Vagina (tissue), 2 donors: ENCODE data around the gene ANO6. TPM values are rescaled to one million over a fixed set of nuclear protein-coding genes. Genes with fewer than 3 reads are reported as not detected.

ENCODE experiments used
- DNase-seq, 2 donors: peaks; one replicate each; pipeline ENCODE4 v3.0.0-alpha.2; 2017; ENCODE audit errors: extremely low spot score in 2 of 2
- H3K27ac ChIP-seq: fragments of 200-600 bp; sonication (generic); one replicate; pipeline ENCODE4 v1.5.1; 2019
- H3K27me3 ChIP-seq: fragments of 200-600 bp; sonication (generic); one replicate; pipeline ENCODE4 v1.5.1; 2019
- H3K36me3 ChIP-seq, 2 donors: fragments of 200-600 bp; sonication (generic); one replicate each; pipeline ENCODE4 v1.5.1; 2017 to 2019
- H3K4me1 ChIP-seq: fragments of 200-600 bp; sonication (generic); one replicate; pipeline ENCODE4 v1.5.1; 2019
- H3K4me3 ChIP-seq, 2 donors: fragments of 200-600 bp; sonication (generic); 1 replicate in 1 of 2; 2 replicates in 1 of 2; pipeline ENCODE4 v1.5.1; 2016 to 2019
- H3K9me3 ChIP-seq: fragments of 200-600 bp; sonication (generic); one replicate; pipeline ENCODE4 v1.5.1; 2019
- POLR2A ChIP-seq, 2 donors: fragments of 450-650 bp; IDR thresholded peaks; one replicate each; pipeline ENCODE4 v1.6.1; 2017; ENCODE audit warnings: antibody characterized with exemption in 2 of 2, mild to moderate bottlenecking in 2 of 2, moderate library complexity in 2 of 2
- POLR2AphosphoS5 ChIP-seq, 2 donors: sonication (generic); formaldehyde crosslinking; IDR thresholded peaks; one replicate each; pipeline ENCODE4 v1.9.0; 2017; ENCODE audit warnings: antibody characterized with exemption in 2 of 2, mild to moderate bottlenecking in 2 of 2, low read depth in 1 of 2; ENCODE audit not compliant: insufficient read depth in 1 of 2
- intact Hi-C: fragments of 100-400 bp; cut with DNase I; formaldehyde crosslinking; loops from one replicate; pipeline ENCODE4 v1.15.1; 2023
- total RNA-seq: library from RNA; depleted of rRNA; stranded (reverse); fragments of >200 nt; gene quantifications from one replicate; pipeline ENCODE4 v1.2.3, GENCODE V29; 2016
- TF ChIP-seq, protein P1 (sequence below), 3 experiments: fragments of 450-650 bp in 2 of 3; fragments of 200-600 bp in 1 of 3; sonication (generic) in 1 of 3; IDR thresholded peaks; one replicate each; pipeline ENCODE4 v1.5.1; 2017 to 2019; ENCODE audit warnings: antibody characterized with exemption in 3 of 3, mild to moderate bottlenecking in 2 of 3, moderate library complexity in 2 of 3

Gene ANO6
- total RNA-seq, 1 donor from 2014 or later = 48.4 TPM

- Histone ChIP-seq H3K27ac (no peak overlapping the region), H3K9me3 (no peaks in the 10 kb centered on the region), H3K4me3 (no peak overlapping the region), H3K4me1 (no peaks in the 10 kb centered on the region), H3K27me3 (no peaks in the 10 kb centered on the region), H3K36me3 (peaks cover 0 to 6% of the 10 kb centered on the region in 2 donors)
- TF ChIP-seq POLR2AphosphoS5 (IDR thresholded peaks at IDR 0.05; ENCODE audit: insufficient read depth in 1 of 2, low read depth in 1 of 2) (no peak), POLR2A (IDR thresholded peaks at IDR 0.05) (no peak)
- TF ChIP-seq, protein P1, sequence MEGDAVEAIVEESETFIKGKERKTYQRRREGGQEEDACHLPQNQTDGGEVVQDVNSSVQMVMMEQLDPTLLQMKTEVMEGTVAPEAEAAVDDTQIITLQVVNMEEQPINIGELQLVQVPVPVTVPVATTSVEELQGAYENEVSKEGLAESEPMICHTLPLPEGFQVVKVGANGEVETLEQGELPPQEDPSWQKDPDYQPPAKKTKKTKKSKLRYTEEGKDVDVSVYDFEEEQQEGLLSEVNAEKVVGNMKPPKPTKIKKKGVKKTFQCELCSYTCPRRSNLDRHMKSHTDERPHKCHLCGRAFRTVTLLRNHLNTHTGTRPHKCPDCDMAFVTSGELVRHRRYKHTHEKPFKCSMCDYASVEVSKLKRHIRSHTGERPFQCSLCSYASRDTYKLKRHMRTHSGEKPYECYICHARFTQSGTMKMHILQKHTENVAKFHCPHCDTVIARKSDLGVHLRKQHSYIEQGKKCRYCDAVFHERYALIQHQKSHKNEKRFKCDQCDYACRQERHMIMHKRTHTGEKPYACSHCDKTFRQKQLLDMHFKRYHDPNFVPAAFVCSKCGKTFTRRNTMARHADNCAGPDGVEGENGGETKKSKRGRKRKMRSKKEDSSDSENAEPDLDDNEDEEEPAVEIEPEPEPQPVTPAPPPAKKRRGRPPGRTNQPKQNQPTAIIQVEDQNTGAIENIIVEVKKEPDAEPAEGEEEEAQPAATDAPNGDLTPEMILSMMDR (IDR thresholded peaks at IDR 0.05) = no peak
- intact Hi-C loops = loop anchor here (5.0 kb wide), 1 partner anchor 1132 kb away; no protein-coding TSS in a partner anchor
- DNase-seq = no peak
Observed at GRCh38 chr12:45329702-45330101, 113.8 kb downstream of the ANO6 start.

DNA sequence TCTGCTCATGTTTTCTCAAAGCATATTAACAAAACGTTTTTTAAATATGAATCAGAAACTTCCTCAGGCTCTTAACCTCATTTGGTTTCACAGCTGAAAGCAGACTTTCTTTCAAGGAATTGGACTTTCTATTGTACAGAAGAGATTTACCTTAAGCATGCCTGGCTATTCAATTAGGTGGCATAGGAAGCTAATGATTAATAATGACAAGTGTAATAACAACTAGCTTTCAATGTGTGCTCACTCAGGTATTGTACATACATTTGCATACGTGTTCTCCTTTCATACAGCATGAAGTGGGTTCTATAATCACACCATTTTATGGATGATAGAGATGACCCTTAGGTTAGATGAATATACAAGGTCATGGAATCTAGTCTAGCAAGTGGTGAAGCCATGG is 115.7 kb downstream of the ANO6 start:
- no peak overlapping the region for H3K27ac ChIP-seq
- TF ChIP-seq, protein P1 (IDR thresholded peaks at IDR 0.05) = no peak
- no peak for TF ChIP-seq POLR2A (IDR thresholded peaks at IDR 0.05)
- TF ChIP-seq POLR2AphosphoS5 (IDR thresholded peaks at IDR 0.05; ENCODE audit: insufficient read depth in 1 of 2, low read depth in 1 of 2) = no peak
- DNase-seq = no peak
- no peaks in the 10 kb centered on the region for H3K9me3 ChIP-seq
- H3K4me3 ChIP-seq = no peak overlapping the region
- intact Hi-C loops = no loop called here
- no peaks in the 10 kb centered on the region for H3K27me3 ChIP-seq
- H3K4me1 ChIP-seq = no peaks in the 10 kb centered on the region
- H3K36me3 ChIP-seq = peaks cover 0 to 6% of the 10 kb centered on the region in 2 donors

DNA sequence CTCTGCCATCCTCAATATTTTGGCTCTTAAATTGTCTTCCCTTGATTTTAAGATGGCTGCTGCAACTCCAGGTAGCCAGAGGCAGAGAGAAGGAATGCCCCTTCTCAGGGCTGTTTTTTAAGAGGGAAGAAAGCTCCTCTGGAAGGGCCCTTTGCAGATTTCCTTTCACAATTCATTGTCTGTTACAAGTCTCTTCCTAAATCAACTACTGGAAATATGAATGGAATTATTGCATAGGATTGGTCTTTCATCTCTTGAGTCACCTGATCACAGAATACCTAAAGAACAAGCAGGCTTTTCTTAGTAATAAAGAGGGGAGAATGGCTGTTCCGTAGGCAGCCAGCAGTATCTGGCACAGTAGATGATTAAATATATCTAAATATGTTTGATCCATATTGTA is 118.5 kb downstream of the ANO6 start:
- Histone ChIP-seq H3K9me3 (no peaks in the 10 kb centered on the region), H3K27me3 (no peaks in the 10 kb centered on the region), H3K4me3 (no peak overlapping the region), H3K4me1 (peaks cover 14% of the 10 kb centered on the region), H3K36me3 (peaks cover 0 to 6% of the 10 kb centered on the region in 2 donors), H3K27ac (no peak overlapping the region)
- TF ChIP-seq, protein P1 (IDR thresholded peaks at IDR 0.05) = no peak
- no peak for TF ChIP-seq POLR2A (IDR thresholded peaks at IDR 0.05)
- intact Hi-C loops = no loop called here
- DNase-seq = no peak

DNA sequence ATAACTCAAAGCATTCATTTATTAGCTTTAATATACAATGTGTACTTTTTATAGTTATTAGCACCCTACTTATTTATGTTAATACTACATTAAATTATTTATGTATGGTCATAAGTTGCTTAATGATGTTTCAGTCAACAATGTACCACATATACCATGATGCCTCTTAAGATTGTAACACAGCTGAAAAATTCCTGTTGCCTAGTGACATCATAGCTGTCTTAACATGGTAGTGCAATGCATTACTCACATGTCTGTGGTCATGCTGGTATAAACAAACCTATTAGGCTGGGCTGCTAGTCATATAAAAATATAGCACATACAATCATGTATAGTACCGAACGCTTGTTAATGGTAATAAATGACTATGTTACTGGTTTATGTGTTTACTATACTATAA is 120.4 kb downstream of the ANO6 start:
- Histone ChIP-seq H3K36me3 (peaks cover 0 to 6% of the 10 kb centered on the region in 2 donors), H3K4me3 (no peak overlapping the region), H3K27me3 (no peaks in the 10 kb centered on the region), H3K27ac (no peak overlapping the region), H3K9me3 (no peaks in the 10 kb centered on the region), H3K4me1 (peaks cover 14% of the 10 kb centered on the region)
- TF ChIP-seq, protein P1 (IDR thresholded peaks at IDR 0.05) = no peak
- TF ChIP-seq POLR2AphosphoS5 (IDR thresholded peaks at IDR 0.05; ENCODE audit: insufficient read depth in 1 of 2, low read depth in 1 of 2) = peak in 1 of 2 donors; percentile 40
- DNase-seq = no peak
- intact Hi-C loops = no loop called here

GRCh38 chr12:45336762-45337596 is 121.1 kb downstream of the ANO6 start:
- TF ChIP-seq, protein P1 (IDR thresholded peaks at IDR 0.05) = no peak
- TF ChIP-seq POLR2A (IDR thresholded peaks at IDR 0.05) (no peak), POLR2AphosphoS5 (IDR thresholded peaks at IDR 0.05; ENCODE audit: insufficient read depth in 1 of 2, low read depth in 1 of 2) (no peak)
- Histone ChIP-seq H3K27me3 (no peaks in the 10 kb centered on the region), H3K36me3 (peaks cover 0 to 6% of the 10 kb centered on the region in 2 donors), H3K9me3 (no peaks in the 10 kb centered on the region), H3K27ac (no peak overlapping the region), H3K4me1 (peaks cover 14% of the 10 kb centered on the region), H3K4me3 (no peak overlapping the region)
- intact Hi-C loops = no loop called here
- no peak for DNase-seq
